Prostate gland (tissue), 2 donors: ENCODE measurements around the gene TFAP2A. TPM values are rescaled to one million over a fixed set of nuclear protein-coding genes. Genes with fewer than 3 reads are reported as not detected.

Experiments
- DNase-seq: peaks from one replicate; pipeline ENCODE4 v3.0.0-alpha.2; 2019; ENCODE audit warnings: low spot score
- H3K27ac ChIP-seq, 2 donors: fragments of 200-600 bp; sonication (generic); 2 replicates each; pipeline ENCODE4 v1.5.1; 2017 to 2019
- H3K27me3 ChIP-seq: fragments of 200-600 bp; sonication (generic); replicated peaks from 2 replicates; pipeline ENCODE4 v1.5.1; 2019; ENCODE audit not compliant: insufficient read depth
- H3K36me3 ChIP-seq, 2 donors: fragments of 200-600 bp; sonication (generic); 1 replicate in 1 of 2; 2 replicates in 1 of 2; pipeline versions ENCODE4 v1.5.1 to v1.8.1; 2017 to 2019
- H3K4me1 ChIP-seq: fragments of 200-600 bp; sonication (generic); replicated peaks from 2 replicates; pipeline ENCODE4 v1.5.1; 2019
- H3K4me3 ChIP-seq, 2 donors: fragments of 200-600 bp; sonication (generic); 2 replicates each; pipeline ENCODE4 v1.5.1; 2017 to 2019
- H3K9me3 ChIP-seq: fragments of 200-600 bp; sonication (generic); 2 replicates; pipeline ENCODE4 v1.5.1; 2017
- POLR2A ChIP-seq: fragments of 450-650 bp; IDR thresholded peaks from one replicate; pipeline ENCODE4 v1.6.1; 2016; ENCODE audit warnings: antibody characterized with exemption, mild to moderate bottlenecking
- POLR2AphosphoS5 ChIP-seq: sonication (generic); formaldehyde crosslinking; IDR thresholded peaks from one replicate; pipeline ENCODE4 v1.6.1; 2017; ENCODE audit warnings: antibody characterized with exemption
- WGBS: methylation state at CpG from one replicate; pipeline ENCODE4 v1.1.5; 2018; 5-methylcytosine and 5-hydroxymethylcytosine counted together
- intact Hi-C: fragments of 100-400 bp; cut with DNase I; formaldehyde crosslinking; loops from one replicate; pipeline ENCODE4 v1.14.2; 2022
- total RNA-seq, 2 donors: library from RNA; depleted of rRNA; stranded (reverse); fragments of >200 nt; gene quantifications; one replicate each; pipeline ENCODE4 v1.1.0, GENCODE V29; 2016
- TF ChIP-seq, protein P1 (sequence below), 4 experiments: fragments of 200-600 bp in 2 of 4; fragments of 450-650 bp in 2 of 4; sonication (generic) in 2 of 4; IDR thresholded peaks; 1 replicate in 3 of 4; 2 replicates in 1 of 4; pipeline ENCODE4 v1.5.1; 2016 to 2019; ENCODE audit warnings: antibody characterized with exemption in 4 of 4, mild to moderate bottlenecking in 2 of 4, moderate library complexity in 2 of 4

TFAP2A gene
- total RNA-seq, 2 donors from 2014 or later, result 16.0 to 20.4 TPM

DNA sequence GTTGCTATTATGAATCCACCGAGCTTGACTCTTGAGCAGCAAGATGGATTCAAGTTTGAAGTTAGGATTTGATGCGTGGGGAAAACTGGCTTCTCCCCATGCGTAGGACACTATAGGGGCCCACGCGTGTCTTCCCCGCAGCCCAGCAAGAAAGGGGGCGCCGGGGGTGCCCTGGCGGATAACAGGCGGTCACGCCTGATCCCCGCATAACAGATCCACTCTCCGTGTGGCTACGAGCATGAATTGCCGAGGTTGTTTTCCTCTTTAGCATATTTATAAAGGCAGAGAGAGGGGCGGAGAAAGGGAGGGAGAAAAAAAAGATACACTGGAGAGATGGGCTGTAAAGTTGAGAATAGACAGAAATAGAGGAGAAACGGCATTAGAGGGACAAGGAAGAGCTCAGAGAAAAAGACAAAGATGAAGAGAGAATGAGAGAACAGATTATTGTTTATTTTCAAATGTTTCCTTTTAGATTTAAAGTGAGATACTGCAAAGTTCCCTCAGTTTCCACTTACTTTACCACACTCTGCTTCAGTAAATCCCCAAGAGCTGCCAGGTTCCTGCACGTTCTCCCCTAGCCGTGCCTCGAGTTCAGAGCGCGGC lies 32.0 kb downstream of the TFAP2A start:
- intact Hi-C loops, result no loop called here
- H3K4me1 ChIP-seq, result no peaks in the 10 kb centered on the region
- H3K9me3 ChIP-seq, result no peaks in the 10 kb centered on the region
- DNase-seq, result no peak
- TF ChIP-seq POLR2AphosphoS5, result no peak
- TF ChIP-seq, protein P1, sequence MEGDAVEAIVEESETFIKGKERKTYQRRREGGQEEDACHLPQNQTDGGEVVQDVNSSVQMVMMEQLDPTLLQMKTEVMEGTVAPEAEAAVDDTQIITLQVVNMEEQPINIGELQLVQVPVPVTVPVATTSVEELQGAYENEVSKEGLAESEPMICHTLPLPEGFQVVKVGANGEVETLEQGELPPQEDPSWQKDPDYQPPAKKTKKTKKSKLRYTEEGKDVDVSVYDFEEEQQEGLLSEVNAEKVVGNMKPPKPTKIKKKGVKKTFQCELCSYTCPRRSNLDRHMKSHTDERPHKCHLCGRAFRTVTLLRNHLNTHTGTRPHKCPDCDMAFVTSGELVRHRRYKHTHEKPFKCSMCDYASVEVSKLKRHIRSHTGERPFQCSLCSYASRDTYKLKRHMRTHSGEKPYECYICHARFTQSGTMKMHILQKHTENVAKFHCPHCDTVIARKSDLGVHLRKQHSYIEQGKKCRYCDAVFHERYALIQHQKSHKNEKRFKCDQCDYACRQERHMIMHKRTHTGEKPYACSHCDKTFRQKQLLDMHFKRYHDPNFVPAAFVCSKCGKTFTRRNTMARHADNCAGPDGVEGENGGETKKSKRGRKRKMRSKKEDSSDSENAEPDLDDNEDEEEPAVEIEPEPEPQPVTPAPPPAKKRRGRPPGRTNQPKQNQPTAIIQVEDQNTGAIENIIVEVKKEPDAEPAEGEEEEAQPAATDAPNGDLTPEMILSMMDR (IDR thresholded peaks at IDR 0.05), result no peak
- no peak for TF ChIP-seq POLR2A
- H3K4me3 ChIP-seq, result peak overlapping the region in 1 of 2 donors; percentile 17
- no peaks in the 10 kb centered on the region for H3K36me3 ChIP-seq
- peak overlapping the region in 1 of 2 donors; percentile 15 for H3K27ac ChIP-seq
- WGBS, result 49% methylated on average over 22 of the region's 22 CpGs
- H3K27me3 ChIP-seq, result no peaks in the 10 kb centered on the region

DNA sequence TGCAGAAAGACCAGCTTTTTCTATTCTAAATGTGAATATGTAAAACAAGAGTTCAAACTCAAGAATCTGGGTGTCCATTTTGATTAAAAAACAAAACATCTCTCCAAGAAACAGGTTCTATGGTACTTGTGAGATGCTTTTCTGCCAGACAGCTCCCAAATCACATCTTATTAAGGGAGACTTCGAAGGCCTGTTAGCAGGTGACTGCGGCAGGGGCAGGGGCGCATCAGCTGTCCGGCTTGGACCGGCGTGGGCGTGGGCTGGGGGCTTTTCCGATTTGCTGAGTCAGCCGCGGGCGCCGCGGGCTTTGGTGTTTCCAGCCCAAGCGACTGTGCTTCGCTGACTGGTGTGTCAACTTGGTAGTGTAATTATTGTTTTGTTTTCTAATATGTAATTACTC lies 32.6 kb downstream of the TFAP2A start:
- no peaks in the 10 kb centered on the region for H3K9me3 ChIP-seq
- H3K27me3 ChIP-seq, result no peaks in the 10 kb centered on the region
- WGBS, result 71% methylated on average over 15 of the region's 15 CpGs
- no peak overlapping the region for H3K4me3 ChIP-seq
- intact Hi-C loops, result no loop called here
- no peak overlapping the region for H3K27ac ChIP-seq
- no peaks in the 10 kb centered on the region for H3K36me3 ChIP-seq
- TF ChIP-seq, protein P1 (IDR thresholded peaks at IDR 0.05), result no peak
- TF ChIP-seq POLR2A (no peak), POLR2AphosphoS5 (no peak)
- DNase-seq, result no peak
- H3K4me1 ChIP-seq, result no peaks in the 10 kb centered on the region

DNA sequence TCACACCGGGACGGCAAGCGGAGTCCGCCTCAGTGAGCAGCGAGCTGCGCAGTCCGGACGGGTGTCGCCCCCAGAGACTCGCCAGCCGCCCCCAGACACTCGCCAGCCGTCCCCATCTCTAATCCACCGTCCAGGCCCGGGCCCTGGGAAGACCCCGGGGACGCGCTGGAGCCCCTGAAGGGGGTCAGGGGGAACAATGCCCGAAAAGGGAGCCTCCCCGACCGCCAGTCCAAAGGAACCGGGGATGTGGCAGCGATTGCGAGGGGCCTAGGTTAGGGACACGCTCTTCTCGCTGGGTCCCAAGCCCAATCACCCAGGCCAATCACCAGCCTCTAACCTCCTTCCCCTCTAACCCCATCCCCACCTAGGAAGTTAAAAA lies 33.1 kb downstream of the TFAP2A start:
- WGBS, result 61% methylated on average over 25 of the region's 26 CpGs
- no peak overlapping the region for H3K4me3 ChIP-seq
- no peak overlapping the region for H3K27ac ChIP-seq
- H3K36me3 ChIP-seq, result no peaks in the 10 kb centered on the region
- no peaks in the 10 kb centered on the region for H3K27me3 ChIP-seq
- no peaks in the 10 kb centered on the region for H3K4me1 ChIP-seq
- H3K9me3 ChIP-seq, result no peaks in the 10 kb centered on the region
- DNase-seq, result no peak
- intact Hi-C loops, result no loop called here
- TF ChIP-seq POLR2AphosphoS5, result no peak
- TF ChIP-seq, protein P1 (IDR thresholded peaks at IDR 0.05), result no peak
- TF ChIP-seq POLR2A, result no peak

DNA sequence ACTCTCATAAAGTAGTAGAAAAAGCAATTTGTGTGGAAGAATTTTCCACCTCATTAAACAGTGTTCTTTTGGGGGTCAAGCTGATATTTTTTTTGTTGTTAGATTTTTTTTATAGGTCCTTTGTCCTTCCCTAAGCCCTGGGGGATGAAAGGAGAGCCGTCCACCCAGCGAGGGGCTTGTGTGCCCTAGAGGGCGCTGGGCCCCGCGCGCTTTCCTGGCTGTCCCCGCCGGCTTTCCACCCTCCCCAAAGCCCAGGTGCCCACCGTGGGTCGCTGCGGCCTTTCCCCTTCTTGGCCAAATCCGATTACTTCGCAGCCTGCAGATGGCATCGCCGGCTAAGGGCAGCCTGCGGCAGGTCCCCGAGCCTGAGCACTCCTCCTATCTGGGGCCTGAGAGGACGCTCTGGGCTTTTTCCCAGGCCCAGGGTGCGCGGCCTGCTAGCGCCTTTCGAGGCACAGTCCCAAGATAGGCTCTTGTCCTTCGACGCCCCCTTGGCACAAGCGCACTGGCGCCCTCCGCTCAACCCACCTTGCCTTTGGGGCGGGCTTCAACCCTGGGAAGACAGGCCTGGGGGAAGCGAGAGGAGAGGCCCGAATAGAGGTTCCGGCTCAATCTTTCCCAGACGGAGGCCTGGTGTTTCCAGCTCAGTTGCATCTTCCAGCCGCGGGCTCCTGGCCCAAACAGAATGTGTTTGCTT lies 33.6 kb downstream of the TFAP2A start:
- 56% methylated on average over 34 of the region's 34 CpGs for WGBS
- Histone ChIP-seq H3K36me3 (no peaks in the 10 kb centered on the region), H3K27me3 (no peaks in the 10 kb centered on the region), H3K4me3 (no peak overlapping the region), H3K4me1 (no peaks in the 10 kb centered on the region), H3K27ac (no peak overlapping the region), H3K9me3 (no peaks in the 10 kb centered on the region)
- TF ChIP-seq, protein P1 (IDR thresholded peaks at IDR 0.05), result no peak
- TF ChIP-seq POLR2A, result no peak
- no peak for TF ChIP-seq POLR2AphosphoS5
- no peak for DNase-seq
- intact Hi-C loops, result no loop called here

DNA sequence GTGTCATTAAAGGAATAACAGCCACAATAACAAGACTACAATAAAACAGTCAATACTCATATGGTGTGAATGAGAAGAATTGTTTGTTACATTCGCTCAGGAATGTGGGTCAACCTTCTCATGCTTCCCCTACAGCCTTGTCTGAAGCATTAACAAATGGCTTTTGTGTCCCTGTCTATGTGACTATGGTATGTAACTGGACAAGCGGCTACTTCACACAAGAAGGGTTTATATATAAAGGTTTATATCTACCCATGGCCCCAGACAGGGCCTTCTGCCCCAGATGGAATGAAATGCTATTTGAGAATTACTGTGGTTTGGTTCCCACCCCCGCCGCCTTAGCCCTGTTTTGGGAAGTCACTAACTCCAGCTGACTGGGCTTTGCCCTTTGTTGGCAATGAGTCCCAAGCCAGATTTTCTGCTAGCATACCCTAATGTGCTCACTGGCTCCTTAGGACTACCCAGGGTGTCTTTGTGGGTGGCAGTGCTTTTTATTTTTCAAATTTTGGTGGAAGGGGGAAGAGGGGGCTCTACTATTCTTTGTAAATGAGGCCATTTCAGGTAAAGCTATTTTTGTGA lies 39.4 kb downstream of the TFAP2A start:
- no peak for DNase-seq
- intact Hi-C loops, result no loop called here
- Histone ChIP-seq H3K4me1 (no peaks in the 10 kb centered on the region), H3K27ac (no peak overlapping the region), H3K4me3 (no peak overlapping the region), H3K36me3 (no peaks in the 10 kb centered on the region), H3K9me3 (no peaks in the 10 kb centered on the region), H3K27me3 (no peaks in the 10 kb centered on the region)
- WGBS, result 81% methylated on average over 4 of the region's 4 CpGs
- TF ChIP-seq, protein P1 (IDR thresholded peaks at IDR 0.05), result no peak
- no peak for TF ChIP-seq POLR2A
- no peak for TF ChIP-seq POLR2AphosphoS5
